ENCODE data around the gene SAMD14. TPM values are rescaled to one million over a fixed set of nuclear protein-coding genes. Genes with fewer than 3 reads are reported as not detected.

Gene SAMD14
- total RNA-seq, 1 donor from 2014 or later, result 21.5 TPM

- DNase-seq, result no peak
- H3K4me3 ChIP-seq, result no peak overlapping the region
- no peak overlapping the region for H3K27ac ChIP-seq
- TF ChIP-seq CTCF (IDR thresholded peaks at IDR 0.05), result no peak
- H3K9me3 ChIP-seq, result no peaks in the 10 kb centered on the region
- H3K36me3 ChIP-seq, result no peaks in the 10 kb centered on the region
- H3K27me3 ChIP-seq, result no peaks in the 10 kb centered on the region
- ATAC-seq, result no peak
- H3K4me1 ChIP-seq, result peaks cover 11% of the 10 kb centered on the region
- intact Hi-C loops (cut with DNase I), result loop anchor here (10.0 kb wide), 1 partner anchor 50 kb away; no protein-coding TSS in a partner anchor
These were observed 34.7 kb upstream of the SAMD14 start for GRCh38 chr17:50164697-50164988.

- no peaks in the 10 kb centered on the region for H3K9me3 ChIP-seq
- ATAC-seq (peak; percentile 9), DNase-seq (peak; percentile 64)
- H3K4me1 ChIP-seq, result peaks cover 11% of the 10 kb centered on the region
- intact Hi-C loops (cut with DNase I), result loop anchor here (10.0 kb wide), 1 partner anchor 49 kb away; no protein-coding TSS in a partner anchor
- H3K27me3 ChIP-seq, result no peaks in the 10 kb centered on the region
- H3K4me3 ChIP-seq, result no peak overlapping the region
- TF ChIP-seq CTCF (IDR thresholded peaks at IDR 0.05), result no peak
- H3K36me3 ChIP-seq, result no peaks in the 10 kb centered on the region
- no peak overlapping the region for H3K27ac ChIP-seq
These were observed 34.1 kb upstream of the SAMD14 start for GRCh38 chr17:50163843-50164696.

GRCh38 chr17:50162466-50163254, 32.7 kb upstream of the SAMD14 start:
- Histone ChIP-seq H3K27me3 (no peaks in the 10 kb centered on the region), H3K4me1 (peaks cover 11% of the 10 kb centered on the region)
- intact Hi-C loops (cut with DNase I), result loop anchor here (10.0 kb wide), 1 partner anchor 48 kb away; no protein-coding TSS in a partner anchor

GRCh38 chr17:50161911-50162288, 31.9 kb upstream of the SAMD14 start:
- DNase-seq, result no peak

More at GRCh38 chr17:50162466-50163254, 32.7 kb upstream of the SAMD14 start:
- no peaks in the 10 kb centered on the region for H3K9me3 ChIP-seq
- DNase-seq (no peak), ATAC-seq (no peak)
- no peak overlapping the region for H3K4me3 ChIP-seq
- H3K27ac ChIP-seq, result no peak overlapping the region
- no peak for TF ChIP-seq CTCF (IDR thresholded peaks at IDR 0.05)
- no peaks in the 10 kb centered on the region for H3K36me3 ChIP-seq

More at GRCh38 chr17:50161911-50162288, 31.9 kb upstream of the SAMD14 start:
- Histone ChIP-seq H3K36me3 (no peaks in the 10 kb centered on the region), H3K4me3 (no peak overlapping the region), H3K27me3 (no peaks in the 10 kb centered on the region), H3K9me3 (no peaks in the 10 kb centered on the region), H3K27ac (no peak overlapping the region), H3K4me1 (peaks cover 11% of the 10 kb centered on the region)
- ATAC-seq, result no peak
- no peak for TF ChIP-seq CTCF (IDR thresholded peaks at IDR 0.05)
- intact Hi-C loops (cut with DNase I), result loop anchor here (10.0 kb wide), 1 partner anchor 47 kb away; no protein-coding TSS in a partner anchor
